ENCODE data around the gene SH2D2A.

SH2D2A gene

DNA sequence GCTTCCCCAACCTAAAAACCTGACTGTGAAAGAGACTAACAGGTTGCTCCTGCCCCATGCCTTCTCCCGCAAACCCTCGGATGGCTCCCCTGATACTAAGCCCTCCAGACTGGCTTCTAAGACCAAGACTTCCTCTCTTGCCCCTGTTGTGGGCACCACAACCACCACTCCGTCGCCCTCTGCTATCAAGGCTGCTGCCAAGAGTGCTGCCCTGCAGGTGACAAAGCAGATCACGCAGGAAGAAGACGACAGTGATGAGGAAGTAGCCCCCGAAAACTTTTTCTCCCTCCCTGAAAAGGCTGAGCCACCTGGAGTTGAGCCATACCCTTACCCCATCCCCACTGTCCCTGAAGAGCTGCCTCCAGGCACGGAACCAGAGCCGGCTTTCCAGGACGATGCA lies 30.0 kb downstream of the SH2D2A start:
- DNase-seq = no peak
- peaks cover 84% of the 10 kb centered on the region for H3K36me3 ChIP-seq
- no peaks in the 10 kb centered on the region for H3K9me3 ChIP-seq (ENCODE audit: severe bottlenecking)
- no peaks in the 10 kb centered on the region for H3K27me3 ChIP-seq (ENCODE audit: insufficient read depth, low read depth, severe bottlenecking)
- TF ChIP-seq, protein P1, sequence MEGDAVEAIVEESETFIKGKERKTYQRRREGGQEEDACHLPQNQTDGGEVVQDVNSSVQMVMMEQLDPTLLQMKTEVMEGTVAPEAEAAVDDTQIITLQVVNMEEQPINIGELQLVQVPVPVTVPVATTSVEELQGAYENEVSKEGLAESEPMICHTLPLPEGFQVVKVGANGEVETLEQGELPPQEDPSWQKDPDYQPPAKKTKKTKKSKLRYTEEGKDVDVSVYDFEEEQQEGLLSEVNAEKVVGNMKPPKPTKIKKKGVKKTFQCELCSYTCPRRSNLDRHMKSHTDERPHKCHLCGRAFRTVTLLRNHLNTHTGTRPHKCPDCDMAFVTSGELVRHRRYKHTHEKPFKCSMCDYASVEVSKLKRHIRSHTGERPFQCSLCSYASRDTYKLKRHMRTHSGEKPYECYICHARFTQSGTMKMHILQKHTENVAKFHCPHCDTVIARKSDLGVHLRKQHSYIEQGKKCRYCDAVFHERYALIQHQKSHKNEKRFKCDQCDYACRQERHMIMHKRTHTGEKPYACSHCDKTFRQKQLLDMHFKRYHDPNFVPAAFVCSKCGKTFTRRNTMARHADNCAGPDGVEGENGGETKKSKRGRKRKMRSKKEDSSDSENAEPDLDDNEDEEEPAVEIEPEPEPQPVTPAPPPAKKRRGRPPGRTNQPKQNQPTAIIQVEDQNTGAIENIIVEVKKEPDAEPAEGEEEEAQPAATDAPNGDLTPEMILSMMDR (IDR thresholded peaks at IDR 0.05; ENCODE audit: low read depth, low read length) = no peak
- H3K27ac ChIP-seq = no peak overlapping the region
- no peak overlapping the region for H3K4me3 ChIP-seq (ENCODE audit: low read depth, low read length)

GRCh38 chr1:156785458-156785857 lies 31.2 kb downstream of the SH2D2A start:
- no peak overlapping the region for H3K27ac ChIP-seq
- H3K9me3 ChIP-seq (ENCODE audit: severe bottlenecking) = no peaks in the 10 kb centered on the region
- no peaks in the 10 kb centered on the region for H3K27me3 ChIP-seq (ENCODE audit: insufficient read depth, low read depth, severe bottlenecking)
- TF ChIP-seq, protein P1 (IDR thresholded peaks at IDR 0.05; ENCODE audit: low read depth, low read length) = no peak
- H3K36me3 ChIP-seq = peaks cover 84% of the 10 kb centered on the region
- H3K4me3 ChIP-seq (ENCODE audit: low read depth, low read length) = no peak overlapping the region
- DNase-seq = no peak

- H3K27me3 ChIP-seq (ENCODE audit: insufficient read depth, low read depth, severe bottlenecking) = no peaks in the 10 kb centered on the region
- no peak overlapping the region for H3K4me3 ChIP-seq (ENCODE audit: low read depth, low read length)
- TF ChIP-seq, protein P1 (IDR thresholded peaks at IDR 0.05; ENCODE audit: low read depth, low read length) = no peak
- H3K36me3 ChIP-seq = peaks cover 75% of the 10 kb centered on the region
- no peak overlapping the region for H3K27ac ChIP-seq
- DNase-seq = no peak
- no peaks in the 10 kb centered on the region for H3K9me3 ChIP-seq (ENCODE audit: severe bottlenecking)
Measured at GRCh38 chr1:156781585-156782186, 35.0 kb downstream of the SH2D2A start.

- H3K27ac ChIP-seq = no peak overlapping the region
- DNase-seq = no peak
- H3K9me3 ChIP-seq (ENCODE audit: severe bottlenecking) = no peaks in the 10 kb centered on the region
- peaks cover 70% of the 10 kb centered on the region for H3K36me3 ChIP-seq
- TF ChIP-seq, protein P1 (IDR thresholded peaks at IDR 0.05; ENCODE audit: low read depth, low read length) = no peak
- H3K4me3 ChIP-seq (ENCODE audit: low read depth, low read length) = no peak overlapping the region
- no peaks in the 10 kb centered on the region for H3K27me3 ChIP-seq (ENCODE audit: insufficient read depth, low read depth, severe bottlenecking)
Measured at GRCh38 chr1:156777573-156777972, 39.1 kb downstream of the SH2D2A start.

DNA sequence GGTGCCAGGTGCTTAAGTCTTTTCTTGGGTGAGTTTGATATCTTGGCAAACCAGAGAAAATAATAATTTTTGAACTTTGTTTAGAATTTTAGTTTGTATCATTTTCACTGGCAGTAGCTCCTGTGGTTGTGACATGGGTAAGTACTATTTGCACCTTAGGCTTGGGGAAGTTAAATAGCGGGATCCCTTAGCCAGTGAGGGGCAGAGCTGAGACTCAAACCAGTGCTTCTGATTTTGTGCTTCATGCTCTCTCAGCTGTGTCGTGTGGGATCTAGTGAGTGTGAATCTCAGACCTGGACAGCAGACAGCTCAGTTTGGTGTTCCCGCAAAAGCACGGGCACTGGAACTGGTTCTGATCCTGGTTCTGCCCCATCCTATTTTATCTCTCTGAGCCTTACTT lies 39.7 kb downstream of the SH2D2A start:
- no peaks in the 10 kb centered on the region for H3K9me3 ChIP-seq (ENCODE audit: severe bottlenecking)
- DNase-seq = no peak
- H3K4me3 ChIP-seq (ENCODE audit: low read depth, low read length) = no peak overlapping the region
- no peak overlapping the region for H3K27ac ChIP-seq
- TF ChIP-seq, protein P1 (IDR thresholded peaks at IDR 0.05; ENCODE audit: low read depth, low read length) = no peak
- no peaks in the 10 kb centered on the region for H3K27me3 ChIP-seq (ENCODE audit: insufficient read depth, low read depth, severe bottlenecking)
- H3K36me3 ChIP-seq = peaks cover 70% of the 10 kb centered on the region

DNA sequence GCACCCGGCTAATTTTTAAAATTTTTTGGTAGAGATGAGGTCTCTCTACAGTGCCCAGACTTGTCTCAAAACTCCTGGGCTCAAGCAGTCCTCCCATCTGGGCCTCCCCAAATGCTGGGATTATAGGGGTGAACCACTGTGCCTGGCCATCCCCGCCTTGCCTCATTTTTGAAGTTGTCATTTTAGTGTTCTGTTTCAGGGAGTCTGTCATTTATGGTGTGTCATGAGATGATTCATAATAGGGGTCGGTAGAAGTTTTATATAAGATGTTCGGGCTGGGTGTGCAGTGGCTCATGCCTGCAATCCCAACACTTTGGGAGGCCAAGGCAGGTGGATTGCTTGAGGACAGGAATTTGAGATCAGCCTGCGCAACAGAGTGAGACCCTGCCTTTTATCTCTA lies 40.8 kb downstream of the SH2D2A start:
- no peak for DNase-seq
- Histone ChIP-seq H3K9me3 (ENCODE audit: severe bottlenecking) (no peaks in the 10 kb centered on the region), H3K4me3 (ENCODE audit: low read depth, low read length) (no peak overlapping the region), H3K36me3 (peaks cover 70% of the 10 kb centered on the region), H3K27me3 (ENCODE audit: insufficient read depth, low read depth, severe bottlenecking) (no peaks in the 10 kb centered on the region), H3K27ac (no peak overlapping the region)
- TF ChIP-seq, protein P1 (IDR thresholded peaks at IDR 0.05; ENCODE audit: low read depth, low read length) = no peak

All from WERI-Rb-1 (cell line).